PC-9 (cell line): Measurements from ENCODE around the gene CD8B2. TPM values are rescaled to one million over a fixed set of nuclear protein-coding genes. Genes with fewer than 3 reads are reported as not detected.
"Not testable (repeated sequence)": the region's sequence is repeated elsewhere in the genome, so short reads cannot be mapped to it uniquely, and the experiment has no call there.

ENCODE experiments used
- BruUV-seq: library from RNA; stranded (reverse); fragments of 400-500 nt; replicated peaks from 2 replicates; lab custom pipeline; 2021; lab: Mats Ljungman, UMichigan
- CTCF ChIA-PET: fragments of 300-600 bp; sonication (Branson Sonifier 250); formaldehyde crosslinking; loops from one replicate; lab custom pipeline; 2022; ENCODE audit warnings: antibody characterized with exemption; lab: Charles Lee
- POLR2A ChIA-PET: fragments of 300-600 bp; sonication (Branson Sonifier 250); formaldehyde crosslinking; loops from one replicate; lab custom pipeline; 2022; ENCODE audit warnings: antibody characterized with exemption; ENCODE audit not compliant: unreplicated experiment; lab: Charles Lee
- DNase-seq, 2 experiments: peaks; one replicate each; pipeline versions ENCODE4 v3.0.0 to v3.0.0-alpha.2; 2015 to 2022; ENCODE audit warnings: mixed read lengths in 1 of 2
- H2AFZ ChIP-seq: fragments of 200-600 bp; sonication (generic); 2 replicates; pipeline ENCODE4 v1.8.1; 2017; ENCODE audit warnings: antibody characterized with exemption
- H3F3A ChIP-seq: fragments of 200-600 bp; sonication (generic); 2 replicates; pipeline ENCODE4 v1.8.1; 2017; ENCODE audit warnings: antibody characterized with exemption, mild to moderate bottlenecking, low read depth; ENCODE audit not compliant: insufficient read depth
- H3K27ac ChIP-seq: fragments of 200-600 bp; sonication (generic); 2 replicates; pipeline ENCODE4 v1.6.1; 2016; ENCODE audit warnings: mixed run types
- H3K27me3 ChIP-seq: fragments of 200-600 bp; sonication (generic); 2 replicates; pipeline ENCODE4 v1.6.1; 2016; ENCODE audit warnings: low read depth, mixed run types; ENCODE audit not compliant: insufficient read depth
- H3K36me3 ChIP-seq: fragments of 200-600 bp; sonication (generic); 2 replicates; pipeline ENCODE4 v1.6.1; 2016; ENCODE audit warnings: low read depth, mixed run types
- H3K4me1 ChIP-seq: fragments of 200-600 bp; sonication (generic); replicated peaks from 2 replicates; pipeline ENCODE4 v1.6.1; 2016; ENCODE audit warnings: mixed run types; ENCODE audit not compliant: insufficient read depth
- H3K4me2 ChIP-seq: fragments of 200-600 bp; sonication (generic); 2 replicates; pipeline ENCODE4 v1.6.1; 2017; ENCODE audit warnings: mixed run types
- H3K4me3 ChIP-seq: fragments of 200-600 bp; sonication (generic); 2 replicates; pipeline ENCODE4 v1.6.1; 2016; ENCODE audit warnings: mixed run types
- H3K79me2 ChIP-seq: fragments of 200-600 bp; sonication (generic); 2 replicates; pipeline ENCODE4 v1.6.1; 2017; ENCODE audit warnings: low read depth, mixed run types
- H3K9me2 ChIP-seq: fragments of 200-600 bp; sonication (generic); 2 replicates; pipeline ENCODE4 v1.8.1; 2017; ENCODE audit warnings: mild to moderate bottlenecking; ENCODE audit not compliant: insufficient read depth
- H3K9me3 ChIP-seq: fragments of 200-600 bp; sonication (generic); 2 replicates; pipeline ENCODE4 v1.8.1; 2016; ENCODE audit warnings: low read depth; ENCODE audit not compliant: insufficient read depth
- H4K20me1 ChIP-seq: fragments of 200-600 bp; sonication (generic); 2 replicates; pipeline ENCODE4 v1.8.1; 2017; ENCODE audit not compliant: insufficient read depth
- intact Hi-C: fragments of 100-400 bp; cut with micrococcal nuclease; formaldehyde crosslinking; loops from one replicate; pipeline ENCODE4 v1.10.0; 2022; ENCODE audit not compliant: unreplicated experiment
- total RNA-seq: library from RNA; stranded (reverse); gene quantifications from 2 replicates; pipeline ENCODE4 v1.2.3, GENCODE V29; 2021

Gene CD8B2
- total RNA-seq, 1 experiment from 2014 or later, result not detected

DNA sequence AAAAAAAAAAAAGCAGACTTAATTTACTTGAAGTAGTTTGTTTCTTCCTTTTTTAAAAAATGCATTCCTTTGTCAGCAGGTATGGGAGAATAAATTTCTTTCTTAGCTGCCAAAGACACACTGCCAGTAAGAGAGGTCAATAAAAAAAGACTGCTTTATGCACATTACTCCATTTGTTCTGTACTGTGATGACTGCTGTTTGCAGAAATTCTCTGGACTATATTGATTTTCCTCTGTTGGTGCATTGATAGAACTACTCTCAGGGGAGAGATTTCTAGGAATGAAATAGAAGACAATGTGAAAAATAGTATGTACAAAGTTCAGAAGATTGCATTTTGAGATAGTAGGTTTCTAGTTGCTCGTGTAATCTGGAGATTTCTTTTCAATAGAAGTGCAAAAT lies 7.6 kb upstream of the CD8B2 start:
- H3K4me1 ChIP-seq, BruUV-seq, H2AFZ ChIP-seq, H3K9me3 ChIP-seq, H3K27ac ChIP-seq, DNase-seq, H3K9me2 ChIP-seq, H3K27me3 ChIP-seq, H4K20me1 ChIP-seq, H3K79me2 ChIP-seq, H3K4me3 ChIP-seq, POLR2A ChIA-PET, intact Hi-C loops, CTCF ChIA-PET, H3K36me3 ChIP-seq, H3F3A ChIP-seq, H3K4me2 ChIP-seq: not testable (repeated sequence)

DNA sequence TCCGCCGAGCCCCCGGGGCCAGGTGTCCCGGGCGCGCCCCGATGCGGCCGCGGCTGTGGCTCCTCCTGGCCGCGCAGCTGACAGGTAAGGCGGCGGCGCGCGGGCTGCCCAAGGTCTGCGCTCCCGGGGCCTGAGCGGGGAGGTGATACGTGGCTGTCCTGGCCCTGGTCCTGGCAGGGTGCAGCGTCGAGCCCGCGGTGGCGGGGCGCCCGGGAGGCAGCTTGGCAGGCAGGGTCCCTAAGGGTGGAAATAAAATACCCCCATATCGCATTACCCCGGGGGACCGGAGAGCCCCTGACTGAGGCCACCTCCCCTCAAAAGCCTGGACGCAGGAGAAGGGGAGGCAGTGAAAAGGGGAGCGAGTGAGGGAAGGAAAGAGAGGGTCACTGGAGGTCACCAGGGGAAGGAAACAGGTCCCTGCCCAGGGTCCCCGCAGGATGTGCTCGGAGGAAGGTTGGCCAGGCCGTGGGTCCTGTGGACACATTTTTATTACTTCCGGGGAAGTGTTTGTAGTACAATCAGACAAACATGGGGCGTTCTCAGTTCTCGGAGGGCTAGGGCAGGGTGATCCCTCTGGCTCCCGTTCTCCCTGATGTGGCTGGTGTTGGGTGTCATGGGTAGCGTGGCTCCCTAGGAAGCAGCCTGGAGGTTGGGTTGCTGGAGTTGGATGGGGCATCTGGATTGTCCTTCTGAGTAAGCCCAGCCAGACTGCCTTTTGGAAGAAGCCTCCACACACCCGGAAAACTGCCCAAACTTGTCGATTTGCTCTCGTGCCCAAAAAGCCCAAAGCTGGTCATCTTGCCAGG lies 425 bp downstream of the CD8B2 start:
- H4K20me1 ChIP-seq, BruUV-seq, H3K4me2 ChIP-seq, CTCF ChIA-PET, DNase-seq, H3K9me2 ChIP-seq, H3F3A ChIP-seq, H2AFZ ChIP-seq, H3K4me3 ChIP-seq, H3K4me1 ChIP-seq, H3K9me3 ChIP-seq, H3K36me3 ChIP-seq, H3K27me3 ChIP-seq, H3K27ac ChIP-seq, intact Hi-C loops, H3K79me2 ChIP-seq, POLR2A ChIA-PET: not testable (repeated sequence)

GRCh38 chr2:106489701-106490100 lies 2.5 kb downstream of the CD8B2 start:
- H3K4me1 ChIP-seq, H3K27ac ChIP-seq, H3F3A ChIP-seq, BruUV-seq, H2AFZ ChIP-seq, H3K4me3 ChIP-seq, CTCF ChIA-PET, H4K20me1 ChIP-seq, H3K27me3 ChIP-seq, H3K9me2 ChIP-seq, H3K9me3 ChIP-seq, H3K36me3 ChIP-seq, POLR2A ChIA-PET, H3K79me2 ChIP-seq, intact Hi-C loops, DNase-seq, H3K4me2 ChIP-seq: not testable (repeated sequence)

- H3K4me3 ChIP-seq, DNase-seq, H3K36me3 ChIP-seq, BruUV-seq, H3K4me2 ChIP-seq, POLR2A ChIA-PET, intact Hi-C loops, H2AFZ ChIP-seq, H3K27me3 ChIP-seq, H3K9me3 ChIP-seq, H3F3A ChIP-seq, H3K79me2 ChIP-seq, H3K27ac ChIP-seq, CTCF ChIA-PET, H3K4me1 ChIP-seq, H3K9me2 ChIP-seq, H4K20me1 ChIP-seq: not testable (repeated sequence)
Observed at GRCh38 chr2:106492399-106492798, 5.2 kb downstream of the CD8B2 start.

DNA sequence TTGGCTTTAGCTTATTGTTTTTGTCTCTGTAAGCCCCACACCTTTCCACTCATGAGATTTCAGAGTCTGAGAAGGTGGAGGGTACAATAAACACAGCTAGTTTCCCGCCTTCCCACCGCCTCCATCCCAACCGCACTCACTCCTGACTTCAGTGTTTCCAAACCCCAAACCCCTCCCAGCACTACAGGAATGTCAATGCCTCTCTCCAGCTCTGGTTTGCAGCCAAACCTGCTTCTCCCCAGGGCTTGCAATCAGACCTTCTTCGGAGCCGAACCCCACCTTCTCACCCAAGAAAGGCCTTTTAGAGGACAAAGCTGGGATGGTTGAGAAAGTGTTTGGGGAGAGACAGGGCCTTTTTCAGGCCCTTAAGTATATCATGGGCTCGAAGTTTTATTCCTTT lies 5.7 kb downstream of the CD8B2 start:
- BruUV-seq, H2AFZ ChIP-seq, CTCF ChIA-PET, H3K36me3 ChIP-seq, H3K4me2 ChIP-seq, H3K27me3 ChIP-seq, H4K20me1 ChIP-seq, DNase-seq, H3K79me2 ChIP-seq, H3K4me3 ChIP-seq, H3K27ac ChIP-seq, POLR2A ChIA-PET, H3F3A ChIP-seq, H3K9me2 ChIP-seq, H3K9me3 ChIP-seq, H3K4me1 ChIP-seq, intact Hi-C loops: not testable (repeated sequence)

GRCh38 chr2:106498549-106498948 lies 11.4 kb downstream of the CD8B2 start:
- H2AFZ ChIP-seq, H3K9me3 ChIP-seq, H3K4me2 ChIP-seq, H3K4me3 ChIP-seq, DNase-seq, BruUV-seq, H4K20me1 ChIP-seq, H3K9me2 ChIP-seq, H3K27ac ChIP-seq, H3K4me1 ChIP-seq, CTCF ChIA-PET, H3K79me2 ChIP-seq, H3F3A ChIP-seq, intact Hi-C loops, H3K27me3 ChIP-seq, POLR2A ChIA-PET, H3K36me3 ChIP-seq: not testable (repeated sequence)

DNA sequence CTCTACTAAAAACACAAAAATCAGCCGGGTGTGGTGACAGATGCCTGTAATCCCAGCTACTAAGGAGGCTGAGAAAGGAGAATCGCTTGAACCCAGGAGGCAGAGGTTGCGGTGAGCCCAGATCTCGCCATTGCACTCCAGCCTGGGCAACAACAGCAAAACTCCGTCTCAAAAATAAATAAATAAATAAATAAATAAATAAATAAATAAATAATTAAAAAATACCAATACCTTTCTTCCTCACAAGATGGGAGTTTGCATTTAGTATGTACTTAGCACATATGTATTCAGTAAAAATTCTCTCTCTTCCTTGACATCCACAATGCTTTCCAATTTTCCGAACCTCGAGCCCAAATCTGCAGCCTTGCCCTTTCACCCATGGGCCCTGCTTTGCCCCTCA lies 13.2 kb downstream of the CD8B2 start:
- BruUV-seq, H3K79me2 ChIP-seq, H3K27me3 ChIP-seq, H3K9me3 ChIP-seq, H3K4me1 ChIP-seq, H3K4me3 ChIP-seq, intact Hi-C loops, H3K9me2 ChIP-seq, POLR2A ChIA-PET, H4K20me1 ChIP-seq, H3F3A ChIP-seq, H3K36me3 ChIP-seq, DNase-seq, H2AFZ ChIP-seq, H3K27ac ChIP-seq, CTCF ChIA-PET, H3K4me2 ChIP-seq: not testable (repeated sequence)
